ENCODE results near the gene STRN4.

STRN4 gene

DNA sequence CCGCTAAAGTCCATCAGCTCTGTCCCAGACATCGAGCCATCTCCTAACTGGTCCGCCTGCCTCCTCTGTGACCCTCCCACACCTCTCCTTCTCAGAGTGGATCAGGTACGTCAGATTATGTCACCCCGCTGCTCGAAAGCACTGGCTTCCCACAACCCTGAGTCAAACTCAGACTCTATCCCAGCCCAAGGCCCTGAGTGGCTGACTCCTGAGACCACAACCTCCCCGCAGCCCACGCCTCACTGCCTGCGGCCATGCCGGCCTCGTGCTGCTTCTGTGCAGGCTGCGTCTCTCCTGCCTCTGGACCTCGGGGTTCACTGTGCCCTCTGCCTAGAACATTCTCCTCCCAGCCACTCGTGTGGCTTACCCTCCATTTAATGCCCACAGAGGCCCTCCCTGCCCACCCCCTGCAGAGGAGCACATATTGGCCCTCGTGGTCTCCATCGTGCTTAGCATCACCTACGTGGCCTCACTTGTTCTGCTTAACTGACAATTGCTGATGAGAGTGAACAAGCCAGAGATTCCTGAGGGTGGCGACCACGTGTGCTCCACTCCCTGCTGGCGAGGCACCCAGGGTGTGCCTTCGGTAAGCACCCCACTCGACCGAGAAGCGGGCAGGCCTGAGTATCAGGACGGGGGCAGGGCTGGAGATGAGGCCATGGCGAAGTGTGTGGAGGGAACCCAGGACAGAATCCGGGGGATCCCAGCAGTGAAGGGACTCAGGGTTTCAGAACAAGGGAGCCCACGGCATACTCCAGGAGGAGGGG lies 13.9 kb downstream of the STRN4 start:
- TF ChIP-seq YY1 (IDR thresholded peaks at IDR 0.05; ENCODE audit: insufficient read depth, insufficient read length) (no peak), ZNF274 (IDR thresholded peaks at IDR 0.05; ENCODE audit: low read depth, low read length) (no peak), SUZ12 (IDR thresholded peaks at IDR 0.05; ENCODE audit: extremely low read depth, insufficient read depth, insufficient read length) (no peak)
- H3K4me3 ChIP-seq (ENCODE audit: insufficient read length, low read depth), result no peak overlapping the region
- peaks cover 30% of the 10 kb centered on the region for H3K4me1 ChIP-seq (ENCODE audit: insufficient read depth, insufficient read length)
- no peak overlapping the region for H3K9ac ChIP-seq (ENCODE audit: insufficient read length, low read depth)
- no peaks in the 10 kb centered on the region for H3K9me3 ChIP-seq (ENCODE audit: insufficient read depth, low read length)
- H3K36me3 ChIP-seq (ENCODE audit: insufficient read depth, insufficient read length, low read length), result peaks cover 81% of the 10 kb centered on the region
- DNase-seq (ENCODE audit: low read depth, low spot score), result no peak
- H3K27me3 ChIP-seq (ENCODE audit: insufficient read depth, insufficient read length), result no peaks in the 10 kb centered on the region

- no peak overlapping the region for H3K4me3 ChIP-seq (ENCODE audit: insufficient read length, low read depth)
- peaks cover 37% of the 10 kb centered on the region for H3K4me1 ChIP-seq (ENCODE audit: insufficient read depth, insufficient read length)
- DNase-seq (ENCODE audit: low read depth, low spot score), result no peak
- H3K9ac ChIP-seq (ENCODE audit: insufficient read length, low read depth), result no peak overlapping the region
- no peak for TF ChIP-seq SUZ12 (IDR thresholded peaks at IDR 0.05; ENCODE audit: extremely low read depth, insufficient read depth, insufficient read length)
- no peak for TF ChIP-seq ZNF274 (IDR thresholded peaks at IDR 0.05; ENCODE audit: low read depth, low read length)
- TF ChIP-seq YY1 (IDR thresholded peaks at IDR 0.05; ENCODE audit: insufficient read depth, insufficient read length), result no peak
- H3K27me3 ChIP-seq (ENCODE audit: insufficient read depth, insufficient read length), result no peaks in the 10 kb centered on the region
- no peaks in the 10 kb centered on the region for H3K9me3 ChIP-seq (ENCODE audit: insufficient read depth, low read length)
- H3K36me3 ChIP-seq (ENCODE audit: insufficient read depth, insufficient read length, low read length), result peaks cover 81% of the 10 kb centered on the region
Observed at GRCh38 chr19:46731584-46731983, 14.7 kb downstream of the STRN4 start.

DNA sequence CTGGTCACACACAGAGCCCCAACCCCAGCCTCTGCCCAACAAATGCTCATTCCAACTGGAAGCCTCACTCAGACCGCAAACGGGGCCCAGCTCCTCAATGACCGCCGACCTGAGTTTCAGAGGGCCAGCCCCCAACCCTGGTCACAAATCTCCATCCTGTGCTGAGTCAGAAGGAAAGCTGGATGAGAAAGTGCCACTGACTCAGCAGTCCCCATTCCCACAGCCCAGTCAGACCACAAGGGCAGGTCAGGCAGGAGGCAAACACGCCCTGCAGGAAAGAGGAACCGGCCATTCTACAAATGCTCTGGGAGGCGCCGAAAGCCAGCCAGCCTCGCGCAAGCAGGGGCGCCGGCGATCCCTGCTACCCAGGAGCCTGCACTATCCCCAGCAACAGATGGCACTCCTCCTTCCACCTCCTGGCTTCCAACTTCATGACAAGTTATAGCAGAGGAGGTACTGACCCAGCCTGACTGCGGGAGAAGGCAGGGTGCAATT lies 15.2 kb downstream of the STRN4 start:
- Histone ChIP-seq H3K36me3 (ENCODE audit: insufficient read depth, insufficient read length, low read length) (peaks cover 83% of the 10 kb centered on the region), H3K9ac (ENCODE audit: insufficient read length, low read depth) (no peak overlapping the region), H3K4me3 (ENCODE audit: insufficient read length, low read depth) (no peak overlapping the region), H3K9me3 (ENCODE audit: insufficient read depth, low read length) (no peaks in the 10 kb centered on the region), H3K27me3 (ENCODE audit: insufficient read depth, insufficient read length) (no peaks in the 10 kb centered on the region), H3K4me1 (ENCODE audit: insufficient read depth, insufficient read length) (peaks cover 40% of the 10 kb centered on the region)
- TF ChIP-seq YY1 (IDR thresholded peaks at IDR 0.05; ENCODE audit: insufficient read depth, insufficient read length) (no peak), ZNF274 (IDR thresholded peaks at IDR 0.05; ENCODE audit: low read depth, low read length) (no peak), SUZ12 (IDR thresholded peaks at IDR 0.05; ENCODE audit: extremely low read depth, insufficient read depth, insufficient read length) (no peak)
- DNase-seq (ENCODE audit: low read depth, low spot score), result no peak

DNA sequence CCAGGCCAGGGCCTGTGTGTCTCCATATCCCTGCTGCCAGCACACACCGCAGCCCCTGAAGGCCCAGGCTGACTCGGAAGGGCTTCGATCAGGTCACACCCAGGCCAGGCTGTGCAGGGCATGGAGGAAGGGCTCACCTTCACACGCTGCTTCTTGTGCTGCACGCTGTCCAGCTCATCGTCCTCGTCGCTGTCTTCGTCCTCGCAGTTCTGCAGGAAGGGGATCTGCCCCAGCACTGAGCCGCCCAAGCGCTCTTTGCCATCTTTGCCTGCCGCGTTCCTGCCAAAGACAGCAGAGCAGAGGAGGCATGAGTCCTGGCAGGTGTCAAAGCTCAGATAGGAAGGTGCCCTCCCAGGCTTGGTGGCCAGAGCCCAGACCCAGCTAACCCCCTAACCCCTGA lies 15.7 kb downstream of the STRN4 start:
- H3K9ac ChIP-seq (ENCODE audit: insufficient read length, low read depth), result no peak overlapping the region
- peaks cover 87% of the 10 kb centered on the region for H3K36me3 ChIP-seq (ENCODE audit: insufficient read depth, insufficient read length, low read length)
- no peak for TF ChIP-seq SUZ12 (IDR thresholded peaks at IDR 0.05; ENCODE audit: extremely low read depth, insufficient read depth, insufficient read length)
- H3K4me3 ChIP-seq (ENCODE audit: insufficient read length, low read depth), result no peak overlapping the region
- H3K9me3 ChIP-seq (ENCODE audit: insufficient read depth, low read length), result no peaks in the 10 kb centered on the region
- no peak for DNase-seq (ENCODE audit: low read depth, low spot score)
- H3K27me3 ChIP-seq (ENCODE audit: insufficient read depth, insufficient read length), result no peaks in the 10 kb centered on the region
- H3K4me1 ChIP-seq (ENCODE audit: insufficient read depth, insufficient read length), result peaks cover 40% of the 10 kb centered on the region

- Histone ChIP-seq H3K36me3 (ENCODE audit: insufficient read depth, insufficient read length, low read length) (peaks cover 88% of the 10 kb centered on the region), H3K9ac (ENCODE audit: insufficient read length, low read depth) (no peak overlapping the region)
Observed at GRCh38 chr19:46730187-46730586, 16.1 kb downstream of the STRN4 start.

DNA sequence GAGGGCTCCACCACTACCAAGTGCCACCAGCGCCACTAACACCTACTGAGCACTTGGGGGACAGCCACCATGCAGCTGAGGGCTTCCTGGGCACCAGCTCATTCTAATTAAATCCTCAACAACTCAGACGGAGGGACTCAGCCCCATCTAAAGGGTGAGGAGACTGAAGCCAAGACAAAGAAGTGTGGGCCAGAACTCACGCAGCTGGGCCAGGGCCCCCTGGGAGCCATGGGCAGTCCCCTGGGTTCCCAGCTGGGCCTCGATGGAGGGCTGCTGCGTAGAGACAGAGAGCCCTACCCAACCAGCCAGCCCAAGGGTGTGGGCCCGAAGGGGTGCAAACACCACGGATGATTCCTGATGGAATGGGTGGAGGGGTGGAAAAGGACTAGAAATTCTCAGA lies 16.6 kb downstream of the STRN4 start:
- Histone ChIP-seq H3K36me3 (ENCODE audit: insufficient read depth, insufficient read length, low read length) (peaks cover 91% of the 10 kb centered on the region), H3K27me3 (ENCODE audit: insufficient read depth, insufficient read length) (no peaks in the 10 kb centered on the region), H3K9me3 (ENCODE audit: insufficient read depth, low read length) (no peaks in the 10 kb centered on the region), H3K4me1 (ENCODE audit: insufficient read depth, insufficient read length) (peaks cover 40% of the 10 kb centered on the region), H3K4me3 (ENCODE audit: insufficient read length, low read depth) (no peak overlapping the region), H3K9ac (ENCODE audit: insufficient read length, low read depth) (no peak overlapping the region)
- DNase-seq (ENCODE audit: low read depth, low spot score), result no peak
- TF ChIP-seq SUZ12 (IDR thresholded peaks at IDR 0.05; ENCODE audit: extremely low read depth, insufficient read depth, insufficient read length) (no peak), YY1 (IDR thresholded peaks at IDR 0.05; ENCODE audit: insufficient read depth, insufficient read length) (no peak), ZNF274 (IDR thresholded peaks at IDR 0.05; ENCODE audit: low read depth, low read length) (no peak)

More at GRCh38 chr19:46730187-46730586, 16.1 kb downstream of the STRN4 start:
- Histone ChIP-seq H3K27me3 (ENCODE audit: insufficient read depth, insufficient read length) (no peaks in the 10 kb centered on the region), H3K9me3 (ENCODE audit: insufficient read depth, low read length) (no peaks in the 10 kb centered on the region), H3K4me3 (ENCODE audit: insufficient read length, low read depth) (no peak overlapping the region), H3K4me1 (ENCODE audit: insufficient read depth, insufficient read length) (peaks cover 40% of the 10 kb centered on the region)
- no peak for TF ChIP-seq ZNF274 (IDR thresholded peaks at IDR 0.05; ENCODE audit: low read depth, low read length)
- TF ChIP-seq SUZ12 (IDR thresholded peaks at IDR 0.05; ENCODE audit: extremely low read depth, insufficient read depth, insufficient read length), result no peak
- TF ChIP-seq YY1 (IDR thresholded peaks at IDR 0.05; ENCODE audit: insufficient read depth, insufficient read length), result no peak
- DNase-seq (ENCODE audit: low read depth, low spot score), result no peak

DNA sequence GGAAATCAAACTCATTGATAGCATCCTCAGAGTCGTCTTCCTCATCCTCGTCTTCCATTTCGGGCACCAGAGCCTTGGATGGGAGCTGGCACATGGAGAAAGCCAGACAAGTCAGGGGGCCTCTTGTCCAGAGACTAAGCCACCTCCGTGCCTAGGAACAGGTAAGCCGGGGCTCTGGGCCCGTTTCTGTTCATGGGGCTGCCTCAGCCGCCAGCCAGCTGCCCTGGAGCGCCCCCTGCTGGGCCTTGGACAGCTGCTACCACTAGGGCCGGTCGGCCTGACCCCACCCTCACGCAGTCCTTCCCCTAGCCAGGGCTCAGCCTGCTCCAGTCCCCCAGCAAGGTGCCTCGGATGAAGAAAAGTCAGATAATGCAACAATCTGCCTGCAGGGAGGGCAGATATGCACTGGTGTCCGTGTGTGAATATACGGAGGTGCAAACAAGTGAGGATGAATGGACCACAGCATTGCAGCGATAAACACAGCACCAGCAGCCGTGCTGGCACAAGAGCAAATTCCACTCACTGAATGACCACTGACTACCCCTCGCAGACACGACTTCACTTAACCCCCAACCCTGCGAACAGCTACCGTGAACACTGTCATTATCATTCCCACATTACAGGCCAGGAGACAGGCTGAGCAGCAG lies 17.4 kb downstream of the STRN4 start:
- H3K4me1 ChIP-seq (ENCODE audit: insufficient read depth, insufficient read length), result peaks cover 40% of the 10 kb centered on the region
- no peak overlapping the region for H3K4me3 ChIP-seq (ENCODE audit: insufficient read length, low read depth)
- DNase-seq (ENCODE audit: low read depth, low spot score), result no peak
- H3K36me3 ChIP-seq (ENCODE audit: insufficient read depth, insufficient read length, low read length), result peaks cover 95% of the 10 kb centered on the region
- no peaks in the 10 kb centered on the region for H3K27me3 ChIP-seq (ENCODE audit: insufficient read depth, insufficient read length)
- no peaks in the 10 kb centered on the region for H3K9me3 ChIP-seq (ENCODE audit: insufficient read depth, low read length)
- no peak for TF ChIP-seq SUZ12 (IDR thresholded peaks at IDR 0.05; ENCODE audit: extremely low read depth, insufficient read depth, insufficient read length)
- no peak for TF ChIP-seq ZNF274 (IDR thresholded peaks at IDR 0.05; ENCODE audit: low read depth, low read length)
- no peak for TF ChIP-seq YY1 (IDR thresholded peaks at IDR 0.05; ENCODE audit: insufficient read depth, insufficient read length)
- no peak overlapping the region for H3K9ac ChIP-seq (ENCODE audit: insufficient read length, low read depth)
